IMR-90 (cell line): ENCODE measurements around the gene ABTB2. TPM values are rescaled to one million over a fixed set of nuclear protein-coding genes. Genes with fewer than 3 reads are reported as not detected.
A peak's percentile ranks its signal among the peaks of the same experiment; 100 is the strongest.

Experiments used
- ATAC-seq: fragments of 200-7000 bp; cut with Tn5 transposase; 2 replicates; pipeline ENCODE4 v1.9.1; 2020; ENCODE audit warnings: low read depth, mild to moderate bottlenecking, moderate library complexity
- BruUV-seq: library from RNA; stranded (reverse); fragments of 400-500 nt; replicated peaks from 2 replicates; lab custom pipeline; 2021; lab: Mats Ljungman, UMichigan
- CTCF ChIA-PET: fragments of 300-600 bp; formaldehyde crosslinking; extraction: SDS; loops from one replicate; lab custom pipeline; 2021; ENCODE audit warnings: antibody characterized with exemption; lab: Yijun Ruan, JAX
- POLR2A ChIA-PET: fragments of 300-600 bp; sonication (Branson Sonifier 250); formaldehyde crosslinking; loops from one replicate; lab custom pipeline; 2022; ENCODE audit warnings: antibody characterized with exemption; ENCODE audit not compliant: unreplicated experiment; lab: Charles Lee
- DNase-seq: peaks from one replicate; pipeline ENCODE4 v3.0.0; 2013
- H2AFZ ChIP-seq: replicated peaks from 2 replicates; pipeline ENCODE3; 2013; ENCODE audit warnings: low read length, mild to moderate bottlenecking; ENCODE audit not compliant: poor library complexity
- H2AK5ac ChIP-seq: 2 replicates; pipeline ENCODE4 v1.6.1; 2013; ENCODE audit warnings: low read depth, low read length, inconsistent platforms
- H2AK9ac ChIP-seq: replicated peaks from 2 replicates; pipeline ENCODE3; 2013; ENCODE audit warnings: mild to moderate bottlenecking, low read depth, low read length, moderate library complexity; ENCODE audit not compliant: poor library complexity
- H2BK120ac ChIP-seq: 2 replicates; pipeline ENCODE4 v1.6.1; 2013; ENCODE audit warnings: low read depth, low read length, inconsistent platforms
- H2BK15ac ChIP-seq: 3 replicates; pipeline ENCODE4 v1.6.1; 2013; ENCODE audit warnings: low read depth, low read length, inconsistent platforms
- H2BK20ac ChIP-seq: 2 replicates; pipeline ENCODE4 v1.6.1; 2013; ENCODE audit warnings: low read depth, mild to moderate bottlenecking, inconsistent platforms, low read length, moderate library complexity
- H2BK5ac ChIP-seq: 2 replicates; pipeline ENCODE4 v1.6.1; 2013; ENCODE audit warnings: mild to moderate bottlenecking, low read depth, low read length, inconsistent platforms; ENCODE audit not compliant: poor library complexity, severe bottlenecking
- H3K14ac ChIP-seq: replicated peaks from 2 replicates; pipeline ENCODE4 v1.6.1; 2013; ENCODE audit warnings: low read depth, low read length, inconsistent platforms
- H3K18ac ChIP-seq: 2 replicates; pipeline ENCODE4 v1.6.1; 2013; ENCODE audit warnings: low read depth, low read length, control low read depth
- H3K23ac ChIP-seq: 2 replicates; pipeline ENCODE4 v1.6.1; 2013; ENCODE audit warnings: low read depth, low read length, inconsistent platforms
- H3K27ac ChIP-seq: 2 replicates; pipeline ENCODE4 v1.5.1; 2013; ENCODE audit warnings: mild to moderate bottlenecking, control low read depth, low read length; ENCODE audit not compliant: insufficient read depth
- H3K27me3 ChIP-seq: 2 replicates; pipeline ENCODE4 v1.6.1; 2013; ENCODE audit warnings: low read length; ENCODE audit not compliant: control insufficient read depth, insufficient read depth
- H3K36me3 ChIP-seq: 2 replicates; pipeline ENCODE4 v1.6.1; 2013; ENCODE audit warnings: low read length, mixed read lengths; ENCODE audit not compliant: control insufficient read depth, insufficient read depth
- H3K4ac ChIP-seq: 2 replicates; pipeline ENCODE4 v1.6.1; 2013; ENCODE audit warnings: low read depth, low read length, inconsistent platforms
- H3K4me1 ChIP-seq: 2 replicates; pipeline ENCODE4 v1.6.1; 2013; ENCODE audit warnings: low read length, mixed read lengths; ENCODE audit not compliant: control insufficient read depth, insufficient read depth
- H3K4me2 ChIP-seq: 2 replicates; pipeline ENCODE4 v1.6.1; 2013; ENCODE audit warnings: low read depth, mild to moderate bottlenecking, control low read depth, low read length, moderate library complexity
- H3K4me3 ChIP-seq: 2 replicates; pipeline ENCODE4 v1.5.1; 2013; ENCODE audit warnings: low read depth, mild to moderate bottlenecking, control low read depth, low read length, moderate library complexity; ENCODE audit not compliant: insufficient read depth
- H3K56ac ChIP-seq: 2 replicates; pipeline ENCODE4 v1.6.1; 2013; ENCODE audit warnings: low read length, inconsistent platforms; ENCODE audit not compliant: insufficient read depth; ENCODE audit errors: extremely low read depth
- H3K79me1 ChIP-seq, 2 experiments: 2 replicates each; pipeline ENCODE4 v1.6.1; 2013; ENCODE audit warnings: low read length in 2 of 2, inconsistent platforms in 1 of 2, low read depth in 1 of 2
- H3K9ac ChIP-seq: 2 replicates; pipeline ENCODE4 v1.6.1; 2013; ENCODE audit warnings: low read depth, low read length, control low read depth
- H3K9me1 ChIP-seq: 2 replicates; pipeline ENCODE4 v1.6.1; 2013; ENCODE audit warnings: low read length, inconsistent platforms; ENCODE audit not compliant: insufficient read depth
- H3K9me3 ChIP-seq: 2 replicates; pipeline ENCODE4 v1.6.1; 2013; ENCODE audit warnings: low read length; ENCODE audit not compliant: control insufficient read depth, insufficient read depth
- H4K20me1 ChIP-seq: 2 replicates; pipeline ENCODE4 v1.6.1; 2013; ENCODE audit warnings: low read length, inconsistent platforms; ENCODE audit not compliant: insufficient read depth
- H4K5ac ChIP-seq: 2 replicates; pipeline ENCODE4 v1.6.1; 2013; ENCODE audit warnings: mild to moderate bottlenecking, low read depth, low read length, control low read depth
- H4K8ac ChIP-seq, 2 experiments: 2 replicates each; pipeline ENCODE4 v1.6.1; 2013; ENCODE audit warnings: low read depth in 2 of 2, low read length in 2 of 2, control low read depth in 1 of 2, inconsistent platforms in 1 of 2
- H4K91ac ChIP-seq: 2 replicates; pipeline ENCODE4 v1.6.1; 2013; ENCODE audit warnings: low read depth, low read length, inconsistent platforms; ENCODE audit not compliant: insufficient read depth
- BHLHE40 ChIP-seq: fragments of 150-350 bp; IDR thresholded peaks from 2 replicates; pipeline ENCODE4 v1.6.1; 2016; ENCODE audit warnings: mild to moderate bottlenecking, low read depth, low read length
- CEBPB ChIP-seq: IDR thresholded peaks from 2 replicates; pipeline ENCODE4 v1.6.1; 2012; ENCODE audit warnings: low read depth, low read length, improper control_type of control experiment
- CHD1 ChIP-seq: IDR thresholded peaks from 2 replicates; pipeline ENCODE4 v1.6.1; 2012; ENCODE audit warnings: low read depth, low read length, improper control_type of control experiment
- ELK1 ChIP-seq: fragments of 150-350 bp; IDR thresholded peaks from 2 replicates; pipeline ENCODE4 v1.6.1; 2016; ENCODE audit warnings: low read depth, mild to moderate bottlenecking, low read length, moderate library complexity, borderline replicate concordance
- FOS ChIP-seq: fragments of 150-350 bp; IDR thresholded peaks from 2 replicates; pipeline ENCODE4 v1.6.1; 2016; ENCODE audit warnings: low read depth, low read length
- MAFK ChIP-seq: IDR thresholded peaks from 2 replicates; pipeline ENCODE4 v1.6.1; 2012; ENCODE audit warnings: low read depth, low read length, improper control_type of control experiment
- MAZ ChIP-seq: IDR thresholded peaks from 2 replicates; pipeline ENCODE4 v1.6.1; 2012; ENCODE audit warnings: low read depth, mild to moderate bottlenecking, low read length, improper control_type of control experiment, moderate library complexity, borderline replicate concordance
- MXI1 ChIP-seq: IDR thresholded peaks from 2 replicates; pipeline ENCODE4 v1.6.1; 2012; ENCODE audit warnings: low read depth, mild to moderate bottlenecking, low read length, moderate library complexity, borderline replicate concordance
- NFE2L2 ChIP-seq: fragments of 150-350 bp; IDR thresholded peaks from 2 replicates; pipeline ENCODE4 v1.6.1; 2016; ENCODE audit warnings: low read depth, mild to moderate bottlenecking, low read length
- POLR2A ChIP-seq: IDR thresholded peaks from 2 replicates; pipeline ENCODE4 v1.6.1; 2012; ENCODE audit warnings: mild to moderate bottlenecking, low read depth, low read length
- RAD21 ChIP-seq: IDR thresholded peaks from 2 replicates; pipeline ENCODE4 v1.6.1; 2012; ENCODE audit warnings: low read length, improper control_type of control experiment
- RCOR1 ChIP-seq: IDR thresholded peaks from 2 replicates; pipeline ENCODE4 v1.6.1; 2012; ENCODE audit warnings: mild to moderate bottlenecking, low read length, improper control_type of control experiment; ENCODE audit not compliant: insufficient replicate concordance
- RFX5 ChIP-seq: IDR thresholded peaks from 2 replicates; pipeline ENCODE4 v1.8.0; 2012; ENCODE audit warnings: low read depth, mild to moderate bottlenecking, low read length, moderate library complexity
- SMC3 ChIP-seq: fragments of 150-350 bp; IDR thresholded peaks from 2 replicates; pipeline ENCODE4 v1.6.1; 2016; ENCODE audit warnings: low read depth, mild to moderate bottlenecking, antibody characterized with exemption, low read length, moderate library complexity
- USF2 ChIP-seq: fragments of 150-350 bp; IDR thresholded peaks from 2 replicates; pipeline ENCODE4 v1.6.1; 2017; ENCODE audit warnings: mild to moderate bottlenecking, antibody characterized with exemption, low read length, low read depth
- WGBS, 2 experiments: methylation state at CpG; one replicate each; pipeline versions ENCODE4 v1.1.5 to v1.1.7; 2013; ENCODE audit warnings: missing lambda C conversion rate in 2 of 2; ENCODE audit not compliant: insufficient read length in 1 of 2; ENCODE audit errors: extremely low coverage in 2 of 2; 5-methylcytosine and 5-hydroxymethylcytosine counted together
- dilution Hi-C: fragments of 300-500 bp; cut with HindIII; formaldehyde crosslinking; loops from one replicate; pipeline ENCODE4 v1.14.3; 2018; ENCODE audit warnings: low sequenced_read_pairs; ENCODE audit not compliant: unreplicated experiment
- in situ Hi-C: fragments of 300-500 bp; cut with MboI; formaldehyde crosslinking; loops from 3 replicates; pipeline ENCODE4 v1.14.3; 2019; ENCODE audit warnings: low sequenced_read_pairs, inconsistent platforms, mixed read lengths
- intact Hi-C: fragments of 100-400 bp; cut with micrococcal nuclease; formaldehyde crosslinking; loops from 2 replicates; pipeline ENCODE4 v1.10.0; 2022
- polyA plus RNA-seq, 3 experiments: library from polyadenylated mRNA; depleted of rRNA; stranded (reverse); fragments of >200 nt; gene quantifications; 2 replicates each; pipeline ENCODE4 v1.2.3, GENCODE V29; 2012; ENCODE audit warnings: low replicate concordance in 1 of 3
- total RNA-seq: library from RNA; depleted of rRNA; stranded (reverse); fragments of >200 nt; gene quantifications from 2 replicates; pipeline ENCODE4 v1.2.3, GENCODE V29; 2012
- TF ChIP-seq, protein P1 (sequence below): conservative IDR thresholded peaks from 2 replicates; pipeline ENCODE4 v1.5.1; 2012; ENCODE audit warnings: mild to moderate bottlenecking, low read depth, low read length, improper control_type of control experiment

The ABTB2 gene
- total and polyA plus RNA-seq, 2 of the 4 experiments (the other 2 are of a cell fraction) = 0.18 to 2.0 TPM

DNA sequence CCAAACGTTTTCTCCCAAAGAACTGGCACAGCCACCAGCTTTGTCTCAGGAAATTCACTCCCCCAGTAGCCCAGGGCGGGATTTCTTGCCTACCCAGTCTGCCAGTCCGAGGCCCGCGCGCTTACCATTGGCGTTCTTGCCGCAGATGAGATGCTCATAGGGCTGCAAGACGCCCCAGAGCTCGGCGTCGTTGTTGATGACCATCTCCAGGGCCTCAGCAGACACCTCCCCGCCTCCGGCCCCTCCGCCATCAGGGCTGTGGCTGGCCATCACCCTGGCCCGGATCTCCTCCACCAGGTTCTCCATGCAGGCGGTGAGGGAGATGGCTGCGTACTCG is 1.3 kb downstream of the ABTB2 start:
- ChIA-PET CTCF (interaction anchor here (4.9 kb wide), 1 partner anchor 182 kb away, joined by 37 read pairs; no protein-coding TSS in a partner anchor), POLR2A (interaction anchor here (0.6 kb wide), 1 partner anchor 182 kb away, joined by 14 read pairs; no protein-coding TSS in a partner anchor)
- Histone ChIP-seq H3K4me3 (peak overlapping the region; percentile 47), H4K8ac (no peak overlapping the region), H3K4me2 (peak overlapping the region; percentile 77), H3K4ac (no peak overlapping the region; the same call in 1 of the 2 replicates), H2BK5ac (no peak overlapping the region), H3K27me3 (peaks cover 16% of the 10 kb centered on the region), H2AK9ac (peak overlapping the region; percentile 52), H3K4me1 (peaks cover 6% of the 10 kb centered on the region; the same call in 1 of the 2 replicates), H3K14ac (no peak overlapping the region), H4K91ac (no peak overlapping the region), H3K9me1 (peaks cover 4% of the 10 kb centered on the region; the same call in 1 of the 2 replicates), H2AFZ (peak overlapping the region; percentile 89), H3K79me1 (no peaks in the 10 kb centered on the region), H3K18ac (no peak overlapping the region), H2BK20ac (no peak overlapping the region), H3K23ac (peak overlapping the region; percentile 40; the same call in 1 of the 2 replicates), H4K5ac (no peak overlapping the region), H3K36me3 (no peaks in the 10 kb centered on the region), H3K9ac (no peak overlapping the region), H2AK5ac (no peak overlapping the region; the same call in 1 of the 2 replicates), H3K27ac (no peak overlapping the region), H4K20me1 (peaks cover 11% of the 10 kb centered on the region), H3K9me3 (no peaks in the 10 kb centered on the region), H3K56ac (no peak overlapping the region), H2BK120ac (no peak overlapping the region), H2BK15ac (no peak overlapping the region)
- no TSS peak for BruUV-seq
- in situ Hi-C loops = loop anchor here (5.0 kb wide), 2 partner anchors 179 to 359 kb away; no protein-coding TSS in a partner anchor
- intact Hi-C loops = loop anchor here (5.0 kb wide), 1 partner anchor 499 kb away; no protein-coding TSS in a partner anchor
- no peak for TF ChIP-seq MAFK
- TF ChIP-seq NFE2L2 = no peak
- no peak for TF ChIP-seq CHD1
- TF ChIP-seq RAD21 = no peak
- TF ChIP-seq RCOR1 = no peak
- TF ChIP-seq USF2 = no peak
- TF ChIP-seq SMC3 = no peak
- TF ChIP-seq BHLHE40 = no peak
- TF ChIP-seq, protein P1, sequence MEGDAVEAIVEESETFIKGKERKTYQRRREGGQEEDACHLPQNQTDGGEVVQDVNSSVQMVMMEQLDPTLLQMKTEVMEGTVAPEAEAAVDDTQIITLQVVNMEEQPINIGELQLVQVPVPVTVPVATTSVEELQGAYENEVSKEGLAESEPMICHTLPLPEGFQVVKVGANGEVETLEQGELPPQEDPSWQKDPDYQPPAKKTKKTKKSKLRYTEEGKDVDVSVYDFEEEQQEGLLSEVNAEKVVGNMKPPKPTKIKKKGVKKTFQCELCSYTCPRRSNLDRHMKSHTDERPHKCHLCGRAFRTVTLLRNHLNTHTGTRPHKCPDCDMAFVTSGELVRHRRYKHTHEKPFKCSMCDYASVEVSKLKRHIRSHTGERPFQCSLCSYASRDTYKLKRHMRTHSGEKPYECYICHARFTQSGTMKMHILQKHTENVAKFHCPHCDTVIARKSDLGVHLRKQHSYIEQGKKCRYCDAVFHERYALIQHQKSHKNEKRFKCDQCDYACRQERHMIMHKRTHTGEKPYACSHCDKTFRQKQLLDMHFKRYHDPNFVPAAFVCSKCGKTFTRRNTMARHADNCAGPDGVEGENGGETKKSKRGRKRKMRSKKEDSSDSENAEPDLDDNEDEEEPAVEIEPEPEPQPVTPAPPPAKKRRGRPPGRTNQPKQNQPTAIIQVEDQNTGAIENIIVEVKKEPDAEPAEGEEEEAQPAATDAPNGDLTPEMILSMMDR = no peak
- no peak for TF ChIP-seq ELK1
- TF ChIP-seq RFX5 = no peak
- no peak for TF ChIP-seq MAZ
- no peak for TF ChIP-seq FOS
- no peak for TF ChIP-seq POLR2A
- no peak for TF ChIP-seq CEBPB
- no peak for TF ChIP-seq MXI1
- 0% methylated on average over 3 of the region's 19 CpGs; no CpG with 5 or more reads in 1 of the 2 experiments for WGBS, 2 experiments
- ATAC-seq (0 out of 2 replicates have a peak, but pooled peaks have one; percentile 0), DNase-seq (peak; percentile 33)
- dilution Hi-C loops = loop anchor here (10.0 kb wide), 1 partner anchor 92 kb away; no protein-coding TSS in a partner anchor
